SJCRH30 (cell line): ENCODE results near the gene PARD3. TPM values are rescaled to one million over a fixed set of nuclear protein-coding genes. Genes with fewer than 3 reads are reported as not detected.

ENCODE experiments used
- DNase-seq, 2 experiments: peaks; one replicate each; pipeline ENCODE4 v3.0.0-alpha.2; 2015 to 2020
- H3K27ac ChIP-seq: fragments of 250-450 bp; sonication (Bioruptor Pico); 2 replicates; pipeline ENCODE4 v1.5.1; 2020; ENCODE audit warnings: mild to moderate bottlenecking, moderate library complexity
- H3K27me3 ChIP-seq: fragments of 250-450 bp; sonication (Bioruptor Pico); 2 replicates; pipeline ENCODE4 v1.5.1; 2020; ENCODE audit warnings: mild to moderate bottlenecking, moderate library complexity
- H3K36me3 ChIP-seq: fragments of 250-450 bp; sonication (Bioruptor Pico); 2 replicates; pipeline ENCODE4 v1.5.1; 2020; ENCODE audit warnings: mild to moderate bottlenecking, moderate library complexity
- H3K4me1 ChIP-seq: fragments of 250-450 bp; sonication (Bioruptor Pico); 2 replicates; pipeline ENCODE4 v1.5.1; 2020; ENCODE audit warnings: mild to moderate bottlenecking, moderate library complexity
- H3K4me3 ChIP-seq: fragments of 250-450 bp; sonication (Bioruptor Pico); 2 replicates; pipeline ENCODE4 v1.5.1; 2020; ENCODE audit warnings: mild to moderate bottlenecking, moderate library complexity
- H3K9me3 ChIP-seq: fragments of 250-450 bp; sonication (Bioruptor Pico); replicated peaks from 2 replicates; pipeline ENCODE4 v1.5.1; 2020; ENCODE audit warnings: mild to moderate bottlenecking, moderate library complexity
- total RNA-seq: library from RNA; depleted of rRNA; stranded (reverse); fragments of >200 nt; shearing (Covaris generic); gene quantifications from 2 replicates; pipeline ENCODE4 v1.2.3, GENCODE V29; 2014

Gene PARD3
- total RNA-seq, 1 experiment from 2014 or later = 58.7 TPM

DNA sequence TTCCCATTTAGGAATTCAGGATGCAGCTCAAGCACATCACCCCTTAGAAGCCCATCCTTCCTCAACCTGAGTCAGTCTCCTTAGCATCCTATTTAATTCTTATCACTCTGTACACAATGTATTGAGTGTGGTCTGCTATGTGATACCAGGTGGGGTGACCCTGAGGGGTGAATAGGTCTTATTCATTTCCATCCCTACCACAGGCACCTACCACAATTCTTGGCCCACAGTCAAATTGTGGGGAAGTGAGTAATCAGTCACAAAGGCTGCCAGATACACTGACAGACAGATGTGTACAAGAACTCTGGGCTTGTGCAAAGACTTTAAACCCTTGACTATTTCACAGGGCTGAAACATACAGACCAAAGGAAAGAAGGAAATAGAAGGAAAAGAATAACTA lies 560.5 kb downstream of the PARD3 start:
- Histone ChIP-seq H3K36me3 (no peaks in the 10 kb centered on the region), H3K27me3 (no peaks in the 10 kb centered on the region), H3K4me3 (no peak overlapping the region), H3K4me1 (peaks cover 15% of the 10 kb centered on the region), H3K27ac (no peak overlapping the region), H3K9me3 (no peaks in the 10 kb centered on the region)
- DNase-seq = peak; percentile 58 to 74

DNA sequence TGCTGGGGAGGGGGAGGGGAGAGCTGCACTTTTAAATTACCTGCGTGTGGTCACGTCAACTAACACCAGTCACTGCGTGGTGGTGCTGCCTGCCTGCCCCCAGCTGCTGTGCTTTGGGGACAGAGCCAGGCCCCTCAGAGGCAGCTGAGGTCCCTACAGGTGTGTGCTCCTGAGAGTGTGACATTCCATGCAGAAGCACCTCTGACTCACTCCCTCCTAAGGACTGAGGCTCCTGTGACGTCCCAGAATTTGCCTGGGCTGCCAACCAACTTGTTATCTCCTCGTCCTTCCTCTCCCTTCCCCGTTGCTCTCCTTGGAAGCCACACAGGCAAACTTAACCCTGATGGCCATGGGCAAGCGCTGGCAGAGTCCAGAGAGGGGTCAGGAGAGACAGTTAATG lies 563.0 kb downstream of the PARD3 start:
- Histone ChIP-seq H3K4me1 (peaks cover 15% of the 10 kb centered on the region), H3K27ac (no peak overlapping the region), H3K36me3 (no peaks in the 10 kb centered on the region), H3K4me3 (no peak overlapping the region), H3K9me3 (no peaks in the 10 kb centered on the region), H3K27me3 (no peaks in the 10 kb centered on the region)
- DNase-seq = no peak

DNA sequence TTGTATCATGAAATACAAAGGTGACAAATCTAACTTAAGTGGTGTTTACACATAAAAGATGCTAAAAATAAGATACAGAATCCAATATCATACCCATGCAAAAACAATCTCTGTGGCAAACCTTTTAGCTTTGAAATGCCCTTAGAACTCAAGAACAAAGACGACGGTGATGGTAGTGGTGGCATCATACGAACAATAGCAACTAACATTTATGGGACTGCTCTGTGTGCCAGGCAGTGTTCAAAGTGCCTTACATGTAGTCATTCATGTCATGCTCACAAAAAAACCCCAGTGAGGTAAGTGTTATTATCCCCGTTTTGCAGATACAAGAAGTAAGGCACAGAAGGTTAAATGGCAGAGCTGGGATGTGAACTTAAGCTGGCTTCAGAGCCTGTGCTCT lies 563.9 kb downstream of the PARD3 start:
- Histone ChIP-seq H3K9me3 (no peaks in the 10 kb centered on the region), H3K27ac (no peak overlapping the region), H3K4me1 (peaks cover 15% of the 10 kb centered on the region), H3K27me3 (no peaks in the 10 kb centered on the region), H3K36me3 (no peaks in the 10 kb centered on the region), H3K4me3 (no peak overlapping the region)
- no peak for DNase-seq

DNA sequence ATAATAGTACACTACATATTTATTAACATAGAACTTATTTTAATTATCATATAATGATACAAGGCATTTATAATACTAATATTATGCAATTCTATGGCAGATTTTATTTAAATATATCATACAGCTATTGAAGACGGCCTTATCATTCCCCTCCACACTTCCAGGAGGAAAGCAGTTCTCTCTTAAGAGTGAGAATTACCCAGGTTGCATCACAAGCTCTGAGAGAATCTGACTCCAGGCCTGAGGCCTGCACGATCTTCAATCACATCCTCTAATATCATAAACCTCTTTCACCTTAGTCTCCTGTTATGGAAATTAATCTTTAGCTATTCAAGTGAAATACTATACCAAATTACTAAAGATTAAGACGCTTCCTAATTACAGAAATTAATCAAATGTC lies 564.4 kb downstream of the PARD3 start:
- H3K27ac ChIP-seq = no peak overlapping the region
- no peaks in the 10 kb centered on the region for H3K27me3 ChIP-seq
- H3K4me1 ChIP-seq = peaks cover 15% of the 10 kb centered on the region
- no peak overlapping the region for H3K4me3 ChIP-seq
- H3K36me3 ChIP-seq = no peaks in the 10 kb centered on the region
- no peak for DNase-seq
- H3K9me3 ChIP-seq = no peaks in the 10 kb centered on the region

DNA sequence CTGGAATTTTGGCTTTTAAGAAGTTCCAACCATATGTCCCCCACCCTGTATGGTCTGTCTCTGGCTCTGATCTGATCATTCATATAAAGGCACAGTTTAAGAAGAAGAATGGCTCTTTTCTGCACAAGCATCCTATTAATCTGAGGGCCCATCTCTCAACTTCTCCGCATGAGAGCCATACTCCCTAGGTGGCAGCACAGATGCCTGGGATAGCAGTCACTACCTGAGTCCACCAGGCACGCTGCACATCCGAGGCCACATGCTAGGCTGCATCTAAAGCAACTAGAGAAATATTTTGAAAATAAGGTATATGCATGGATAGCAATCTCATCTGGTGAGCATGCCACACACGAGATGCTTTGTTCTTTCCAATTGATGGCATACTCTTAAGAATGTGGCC lies 565.5 kb downstream of the PARD3 start:
- Histone ChIP-seq H3K36me3 (no peaks in the 10 kb centered on the region), H3K9me3 (no peaks in the 10 kb centered on the region), H3K4me3 (no peak overlapping the region), H3K27ac (no peak overlapping the region), H3K4me1 (peaks cover 6% of the 10 kb centered on the region), H3K27me3 (no peaks in the 10 kb centered on the region)
- no peak for DNase-seq

DNA sequence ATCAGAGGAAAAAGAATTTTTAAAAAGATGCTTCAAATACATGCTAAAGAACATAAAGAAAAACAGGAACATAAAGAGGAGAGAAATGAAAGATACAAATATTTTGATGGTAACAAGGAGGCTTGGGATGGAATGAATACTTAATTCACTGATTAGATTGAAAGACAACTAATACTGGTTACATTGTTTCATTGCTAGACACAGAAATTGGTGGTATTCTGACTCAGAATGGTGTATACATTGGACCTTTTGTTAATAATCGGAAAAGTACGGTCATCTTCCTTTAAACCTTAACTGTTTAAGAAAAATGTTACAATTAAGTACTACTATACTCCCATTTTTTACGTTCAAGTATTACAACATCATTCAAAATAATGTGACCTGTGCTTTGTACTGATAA lies 567.5 kb downstream of the PARD3 start:
- no peaks in the 10 kb centered on the region for H3K27me3 ChIP-seq
- no peaks in the 10 kb centered on the region for H3K9me3 ChIP-seq
- DNase-seq = no peak
- H3K4me1 ChIP-seq = no peaks in the 10 kb centered on the region
- H3K27ac ChIP-seq = no peak overlapping the region
- no peaks in the 10 kb centered on the region for H3K36me3 ChIP-seq
- no peak overlapping the region for H3K4me3 ChIP-seq

DNA sequence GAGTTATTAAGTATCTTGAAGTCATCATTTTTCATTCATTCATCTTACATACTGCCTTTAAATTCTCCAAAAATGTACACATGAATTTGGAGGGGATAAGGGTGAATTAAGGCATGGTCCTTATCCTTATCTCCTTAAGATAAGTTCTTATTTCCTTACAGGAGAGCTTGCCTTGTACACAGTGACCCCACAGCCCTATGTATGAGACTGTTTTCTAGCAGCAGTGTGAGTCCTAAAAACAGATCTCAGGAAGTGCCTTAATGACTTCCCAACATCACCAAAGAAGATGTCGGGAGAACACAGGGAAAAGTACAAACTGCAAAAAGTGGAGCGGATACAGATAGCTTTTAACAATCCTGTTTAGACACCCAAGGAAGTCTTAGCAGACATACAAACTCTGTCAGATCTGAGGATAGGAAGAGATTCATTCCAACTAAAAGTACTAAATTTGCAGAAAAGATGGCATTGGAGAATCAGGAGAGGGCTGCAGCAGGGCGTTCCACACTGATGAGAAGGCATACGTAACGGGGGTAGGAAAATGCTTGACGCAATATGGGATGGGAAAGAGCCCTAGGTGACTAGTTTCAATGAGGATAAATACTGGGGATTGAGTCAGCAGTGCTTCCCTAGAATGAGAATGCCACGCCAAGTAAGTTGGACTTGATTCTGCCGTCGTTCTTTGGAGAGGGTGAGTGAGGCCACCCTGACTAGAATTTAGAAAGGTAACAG lies 570.2 kb downstream of the PARD3 start:
- Histone ChIP-seq H3K4me1 (no peaks in the 10 kb centered on the region), H3K36me3 (no peaks in the 10 kb centered on the region), H3K4me3 (no peak overlapping the region), H3K27ac (no peak overlapping the region), H3K9me3 (no peaks in the 10 kb centered on the region), H3K27me3 (no peaks in the 10 kb centered on the region)
- no peak for DNase-seq

DNA sequence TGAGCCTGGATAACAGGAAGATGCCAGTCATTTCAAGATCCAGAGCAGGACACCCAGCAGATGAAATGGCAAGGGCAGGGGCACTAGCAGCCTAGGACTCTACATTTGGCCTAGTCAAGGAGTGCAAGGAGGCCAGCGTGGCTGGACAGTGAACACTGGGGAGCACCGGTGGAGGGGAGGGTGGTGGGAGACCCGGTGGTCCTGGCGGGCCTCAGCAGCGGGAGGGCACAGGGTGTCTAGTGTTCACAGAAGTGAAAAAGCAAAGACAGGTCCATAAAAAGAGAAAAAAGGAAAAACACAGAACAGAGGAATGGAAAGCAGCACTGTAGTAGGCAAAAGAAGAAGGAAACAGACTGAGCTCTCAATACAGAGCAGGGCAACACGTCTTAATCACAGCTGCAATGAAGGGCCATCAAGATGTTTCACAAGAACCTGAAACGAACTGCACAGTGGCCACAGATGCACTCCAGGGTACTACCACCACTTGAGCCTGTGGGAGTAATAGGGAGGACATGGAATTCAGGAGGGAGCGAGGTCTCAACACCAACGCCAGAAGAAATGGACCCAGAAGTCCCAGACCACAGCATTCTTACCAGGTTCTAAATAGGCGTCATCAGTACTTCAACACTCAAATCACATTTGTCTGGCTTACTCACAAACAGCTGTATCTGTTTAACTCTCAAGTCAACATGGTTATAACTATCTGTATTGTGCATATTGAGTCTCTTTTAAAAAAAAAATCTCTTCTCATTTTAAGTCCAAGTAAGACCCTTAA lies 573.7 kb downstream of the PARD3 start:
- H3K36me3 ChIP-seq = no peaks in the 10 kb centered on the region
- no peak overlapping the region for H3K27ac ChIP-seq
- H3K9me3 ChIP-seq = no peaks in the 10 kb centered on the region
- H3K4me3 ChIP-seq = no peak overlapping the region
- H3K27me3 ChIP-seq = no peaks in the 10 kb centered on the region
- DNase-seq = no peak
- peaks cover 15% of the 10 kb centered on the region for H3K4me1 ChIP-seq

DNA sequence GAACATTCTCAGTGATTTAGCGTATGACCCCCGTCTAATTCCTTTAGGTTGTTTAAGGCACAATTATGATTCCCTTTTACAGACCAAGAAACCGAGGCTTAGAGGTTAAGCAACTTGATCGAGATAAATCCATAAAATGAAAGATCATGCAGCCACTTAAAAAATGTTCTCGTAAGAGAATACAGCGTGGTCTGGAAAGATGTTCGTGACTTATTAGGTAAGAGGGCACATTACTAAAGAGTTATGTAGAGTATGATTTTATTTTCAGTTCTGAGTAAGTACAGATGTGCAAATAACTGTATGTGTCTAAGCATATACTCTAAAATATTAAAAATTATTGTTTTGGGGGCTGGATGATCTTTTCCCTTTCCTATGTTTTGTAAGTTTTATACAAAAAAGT lies 575.1 kb downstream of the PARD3 start:
- H3K9me3 ChIP-seq = no peaks in the 10 kb centered on the region
- no peaks in the 10 kb centered on the region for H3K36me3 ChIP-seq
- H3K4me3 ChIP-seq = no peak overlapping the region
- DNase-seq = no peak
- no peak overlapping the region for H3K27ac ChIP-seq
- no peaks in the 10 kb centered on the region for H3K27me3 ChIP-seq
- H3K4me1 ChIP-seq = peaks cover 28% of the 10 kb centered on the region

DNA sequence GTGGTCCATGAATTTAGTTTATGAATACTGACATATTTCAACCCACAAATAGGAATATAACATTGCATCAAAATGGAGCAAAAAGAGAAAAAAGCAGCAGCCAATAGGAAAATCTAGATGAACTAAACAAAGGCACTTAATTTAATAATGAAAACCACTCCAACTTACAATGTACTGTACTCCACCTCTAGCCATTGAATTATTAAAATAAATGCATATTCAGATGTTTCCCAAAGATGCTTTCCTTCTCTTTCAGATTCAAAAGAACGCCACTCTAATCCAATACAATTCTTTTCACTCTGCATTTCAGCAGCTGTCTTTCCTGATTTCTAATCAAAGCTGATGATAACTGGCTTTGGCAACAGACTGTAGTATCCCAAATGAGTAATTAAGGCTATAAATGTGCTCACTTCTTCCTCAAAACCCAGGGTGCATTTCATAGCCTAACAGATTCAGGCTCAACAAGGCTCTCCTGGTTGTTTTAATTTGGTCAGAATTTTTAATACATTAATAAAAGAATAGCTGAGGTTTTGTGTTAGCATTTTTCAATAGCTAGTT lies 577.1 kb downstream of the PARD3 start:
- Histone ChIP-seq H3K4me1 (peaks cover 33% of the 10 kb centered on the region), H3K27me3 (no peaks in the 10 kb centered on the region), H3K4me3 (no peak overlapping the region), H3K9me3 (no peaks in the 10 kb centered on the region), H3K27ac (no peak overlapping the region), H3K36me3 (no peaks in the 10 kb centered on the region)
- no peak for DNase-seq

DNA sequence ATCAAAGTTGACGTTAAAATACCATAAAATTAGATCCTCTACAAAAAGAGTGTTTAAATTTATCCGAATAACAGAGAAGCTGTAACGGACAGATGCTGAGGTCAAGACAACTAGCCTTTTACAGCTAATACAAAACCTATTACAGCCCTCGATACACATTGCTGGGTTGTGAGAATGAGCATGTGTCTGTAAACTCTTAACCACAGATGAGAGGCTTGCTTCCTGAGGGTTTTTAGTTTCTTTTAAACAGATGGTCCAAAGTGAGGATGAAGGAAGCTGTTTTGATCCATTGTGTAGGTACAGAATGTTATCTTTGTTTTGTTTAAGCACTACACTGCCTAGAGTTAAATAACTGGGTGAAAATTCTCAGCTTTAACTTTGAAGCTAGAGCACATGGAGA lies 578.2 kb downstream of the PARD3 start:
- H3K36me3 ChIP-seq = no peaks in the 10 kb centered on the region
- no peak overlapping the region for H3K4me3 ChIP-seq
- H3K27me3 ChIP-seq = no peaks in the 10 kb centered on the region
- H3K4me1 ChIP-seq = peaks cover 33% of the 10 kb centered on the region
- H3K27ac ChIP-seq = peak overlapping the region; percentile 13; the same call in 1 of the 2 replicates
- H3K9me3 ChIP-seq = no peaks in the 10 kb centered on the region
- DNase-seq = peak; percentile 32 to 84

DNA sequence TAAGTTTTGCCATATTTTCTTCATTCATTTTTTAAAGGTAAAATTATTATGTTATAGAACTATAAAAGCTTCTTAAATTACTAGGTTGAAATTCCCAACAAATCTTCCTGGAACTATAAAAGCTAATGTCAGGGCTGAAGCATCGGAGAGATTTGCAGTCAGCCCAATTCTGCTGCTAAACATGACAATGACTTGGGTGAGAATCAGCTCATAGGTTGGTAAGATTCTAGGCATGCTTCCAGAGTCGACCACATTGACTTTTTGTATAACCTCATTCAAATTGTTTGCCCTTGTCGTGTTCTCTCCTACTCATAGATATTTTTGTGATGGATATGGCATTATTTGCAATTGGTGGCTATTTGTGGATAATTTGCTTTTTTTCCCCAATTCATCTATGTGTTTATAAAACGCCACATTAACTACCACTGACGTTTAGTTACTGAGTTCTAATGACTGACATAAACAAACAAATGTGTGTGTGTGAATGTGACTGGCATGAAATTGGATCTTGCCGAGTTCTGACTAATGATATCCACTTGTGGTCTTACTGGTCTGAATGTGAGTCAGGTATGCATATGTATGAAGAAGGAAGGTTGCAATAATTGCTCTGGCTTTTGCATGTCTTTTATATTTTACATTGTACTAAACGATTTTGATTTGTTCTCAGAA lies 579.8 kb downstream of the PARD3 start:
- DNase-seq = peak; percentile 17 to 61

DNA sequence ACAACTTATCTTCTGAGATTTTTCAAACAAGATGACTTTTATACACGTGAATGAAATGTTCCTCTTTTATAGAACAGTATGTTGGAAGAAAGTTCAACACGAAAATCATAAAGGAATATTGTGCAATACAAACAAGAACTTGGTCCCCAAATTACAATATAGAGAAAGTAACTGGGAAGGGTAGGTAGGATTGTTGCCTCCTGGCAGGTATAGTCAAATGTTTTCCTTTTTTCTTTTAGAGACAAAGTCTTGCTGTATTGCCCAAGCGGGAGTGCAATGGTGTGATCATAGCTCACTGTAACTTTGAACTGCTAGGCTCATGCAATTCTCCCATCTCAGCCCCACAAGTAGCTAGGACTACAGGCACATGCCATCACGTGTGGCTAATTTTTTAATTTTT lies 582.6 kb downstream of the PARD3 start:
- H3K27ac ChIP-seq = no peak overlapping the region
- no peaks in the 10 kb centered on the region for H3K9me3 ChIP-seq

More for the DNA sequence above, 579.8 kb downstream of the PARD3 start:
- Histone ChIP-seq H3K4me3 (no peak overlapping the region), H3K27me3 (no peaks in the 10 kb centered on the region), H3K36me3 (no peaks in the 10 kb centered on the region), H3K4me1 (peaks cover 36% of the 10 kb centered on the region), H3K27ac (peak overlapping the region; percentile 21; the same call in 1 of the 2 replicates), H3K9me3 (no peaks in the 10 kb centered on the region)

DNA sequence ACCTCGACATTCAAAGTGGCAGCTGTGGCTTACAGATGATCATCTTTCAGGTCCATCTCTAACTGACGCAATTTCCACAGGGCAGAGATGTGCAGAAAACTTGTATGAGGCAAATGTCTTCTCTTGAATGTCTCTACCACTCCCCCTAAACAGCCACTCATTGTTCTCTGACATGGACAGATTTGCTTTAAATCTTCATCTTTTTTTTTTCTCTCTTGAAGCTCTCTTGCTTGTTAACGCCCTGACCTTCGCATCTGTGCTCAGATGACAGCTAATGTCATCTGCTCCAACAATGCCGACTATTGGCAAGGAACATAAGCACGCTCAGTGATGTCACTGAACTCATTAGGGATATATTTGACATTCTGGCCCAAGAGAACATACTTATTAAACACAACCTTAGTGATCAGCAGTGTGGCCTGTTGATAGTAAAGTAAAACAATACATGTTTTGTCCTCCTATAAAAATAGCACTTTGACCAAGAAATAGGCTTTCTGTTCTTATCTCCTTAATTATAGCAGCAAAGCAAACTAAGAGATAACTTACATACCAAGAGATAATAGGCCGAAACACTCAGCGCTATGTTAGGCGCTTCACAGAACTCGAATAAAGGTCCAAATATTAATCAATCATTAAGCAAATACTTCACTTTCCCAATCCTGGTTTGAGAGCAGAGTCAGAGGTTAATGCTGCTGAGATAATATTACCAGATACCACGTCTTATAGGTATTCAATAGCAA lies 583.5 kb downstream of the PARD3 start:
- no peak overlapping the region for H3K4me3 ChIP-seq
- H3K27me3 ChIP-seq = no peaks in the 10 kb centered on the region
- no peaks in the 10 kb centered on the region for H3K36me3 ChIP-seq
- no peak overlapping the region for H3K27ac ChIP-seq
- H3K4me1 ChIP-seq = peaks cover 24% of the 10 kb centered on the region
- no peaks in the 10 kb centered on the region for H3K9me3 ChIP-seq
- peak; percentile 27 to 66 for DNase-seq

More for the DNA sequence above, 582.6 kb downstream of the PARD3 start:
- H3K36me3 ChIP-seq = no peaks in the 10 kb centered on the region
- H3K4me1 ChIP-seq = peaks cover 32% of the 10 kb centered on the region
- no peaks in the 10 kb centered on the region for H3K27me3 ChIP-seq
- no peak for DNase-seq
- no peak overlapping the region for H3K4me3 ChIP-seq
